Measurements from ENCODE around the gene LETMD1.

Gene LETMD1

GRCh38 chr12:51059086-51059485, 11.0 kb downstream of the LETMD1 start:
- Histone ChIP-seq H3K4me3 (replicated peaks; ENCODE audit: low read depth, low read length) (no peak overlapping the region), H3K36me3 (ENCODE audit: control insufficient read depth, insufficient read depth, low read length) (peaks cover 26% of the 10 kb centered on the region), H3K27me3 (replicated peaks; ENCODE audit: control insufficient read depth, insufficient read depth, low read length) (no peaks in the 10 kb centered on the region)
- TF ChIP-seq, protein P1, sequence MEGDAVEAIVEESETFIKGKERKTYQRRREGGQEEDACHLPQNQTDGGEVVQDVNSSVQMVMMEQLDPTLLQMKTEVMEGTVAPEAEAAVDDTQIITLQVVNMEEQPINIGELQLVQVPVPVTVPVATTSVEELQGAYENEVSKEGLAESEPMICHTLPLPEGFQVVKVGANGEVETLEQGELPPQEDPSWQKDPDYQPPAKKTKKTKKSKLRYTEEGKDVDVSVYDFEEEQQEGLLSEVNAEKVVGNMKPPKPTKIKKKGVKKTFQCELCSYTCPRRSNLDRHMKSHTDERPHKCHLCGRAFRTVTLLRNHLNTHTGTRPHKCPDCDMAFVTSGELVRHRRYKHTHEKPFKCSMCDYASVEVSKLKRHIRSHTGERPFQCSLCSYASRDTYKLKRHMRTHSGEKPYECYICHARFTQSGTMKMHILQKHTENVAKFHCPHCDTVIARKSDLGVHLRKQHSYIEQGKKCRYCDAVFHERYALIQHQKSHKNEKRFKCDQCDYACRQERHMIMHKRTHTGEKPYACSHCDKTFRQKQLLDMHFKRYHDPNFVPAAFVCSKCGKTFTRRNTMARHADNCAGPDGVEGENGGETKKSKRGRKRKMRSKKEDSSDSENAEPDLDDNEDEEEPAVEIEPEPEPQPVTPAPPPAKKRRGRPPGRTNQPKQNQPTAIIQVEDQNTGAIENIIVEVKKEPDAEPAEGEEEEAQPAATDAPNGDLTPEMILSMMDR (IDR thresholded peaks at IDR 0.05; ENCODE audit: insufficient read depth, low read length, poor library complexity, severe bottlenecking), result no peak
- DNase-seq (ENCODE audit: extremely low read depth, insufficient read length), result no peak

DNA sequence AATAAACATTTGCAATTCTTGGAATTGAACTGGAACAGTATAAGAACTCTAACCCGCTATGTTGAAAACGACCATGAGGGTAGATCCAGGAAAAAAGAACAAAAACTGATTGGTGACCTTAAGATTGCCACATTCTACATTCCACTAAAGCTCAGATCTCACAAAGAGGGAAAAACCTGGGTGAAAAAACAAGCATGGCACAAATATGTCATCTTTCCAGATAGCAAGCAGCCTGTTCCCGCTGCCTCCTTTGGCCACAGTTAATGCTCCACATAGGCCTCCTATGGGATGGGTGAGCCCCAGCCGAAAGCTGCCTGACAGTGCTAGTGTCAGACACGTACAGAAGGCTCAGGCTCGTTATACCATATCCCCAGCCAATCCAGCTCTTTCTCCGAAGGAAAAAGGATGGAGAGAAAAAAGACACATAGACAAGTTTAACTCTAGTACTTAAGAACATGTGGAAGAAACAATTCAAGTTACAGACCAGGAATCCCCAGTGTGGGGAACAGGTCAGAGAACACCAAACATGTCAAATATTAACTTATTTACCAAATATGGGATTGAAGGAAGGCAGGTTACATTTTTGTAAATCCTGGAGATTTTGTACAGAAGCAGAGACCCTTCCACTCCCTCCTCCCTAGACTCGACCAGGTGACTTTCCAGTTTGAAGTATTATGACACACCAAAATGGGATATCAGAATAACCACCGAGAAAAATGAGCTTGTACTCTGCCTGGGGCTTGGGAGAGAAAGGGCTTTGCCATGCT, 14.7 kb downstream of the LETMD1 start:
- Histone ChIP-seq H3K36me3 (ENCODE audit: control insufficient read depth, insufficient read depth, low read length) (peaks cover 22% of the 10 kb centered on the region), H3K27me3 (replicated peaks; ENCODE audit: control insufficient read depth, insufficient read depth, low read length) (no peaks in the 10 kb centered on the region), H3K4me3 (replicated peaks; ENCODE audit: low read depth, low read length) (no peak overlapping the region)
- TF ChIP-seq, protein P1 (IDR thresholded peaks at IDR 0.05; ENCODE audit: insufficient read depth, low read length, poor library complexity, severe bottlenecking), result no peak
- no peak for DNase-seq (ENCODE audit: extremely low read depth, insufficient read length)

DNA sequence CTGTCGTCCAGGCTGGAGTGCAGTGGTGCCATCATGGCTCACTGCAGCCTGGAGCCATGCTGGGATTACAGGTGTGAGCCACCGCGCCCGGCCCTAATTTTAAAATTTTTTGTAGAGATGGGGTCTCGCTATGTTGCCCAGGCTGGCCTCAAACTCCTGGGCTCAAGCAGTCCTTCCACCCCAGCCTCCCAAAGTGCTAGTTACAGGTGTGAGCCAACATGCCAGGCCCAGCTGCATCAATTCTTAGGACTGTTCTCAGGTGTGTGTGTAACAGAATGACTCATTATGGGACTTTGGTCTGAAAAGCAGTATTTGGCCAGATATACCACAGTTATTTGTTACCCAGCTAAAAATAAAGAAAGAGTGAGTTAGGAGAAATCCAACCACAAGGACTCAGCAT, 17.4 kb downstream of the LETMD1 start:
- no peaks in the 10 kb centered on the region for H3K27me3 ChIP-seq (replicated peaks; ENCODE audit: control insufficient read depth, insufficient read depth, low read length)
- H3K4me3 ChIP-seq (replicated peaks; ENCODE audit: low read depth, low read length), result no peak overlapping the region
- TF ChIP-seq, protein P1 (IDR thresholded peaks at IDR 0.05; ENCODE audit: insufficient read depth, low read length, poor library complexity, severe bottlenecking), result no peak
- peaks cover 9% of the 10 kb centered on the region for H3K36me3 ChIP-seq (ENCODE audit: control insufficient read depth, insufficient read depth, low read length)
- no peak for DNase-seq (ENCODE audit: extremely low read depth, insufficient read length)

DNA sequence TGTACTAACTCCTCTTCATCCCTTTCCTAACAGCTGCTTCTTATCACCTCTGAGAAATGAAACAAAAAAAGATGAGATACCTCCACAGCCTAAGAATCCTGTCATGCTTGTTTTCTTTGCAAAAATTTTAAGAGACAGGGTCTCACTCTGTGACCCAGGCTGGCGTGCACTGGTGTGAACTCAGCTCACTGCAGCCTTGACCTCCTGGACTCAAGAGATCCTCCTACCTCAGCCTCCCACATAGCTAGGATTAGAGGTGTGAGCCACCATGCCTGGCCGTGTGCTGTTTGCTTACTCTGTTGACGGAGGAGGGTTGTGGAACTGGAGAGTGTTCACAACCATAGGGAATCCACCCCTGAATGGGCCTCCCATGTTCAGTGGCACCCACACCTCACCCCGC, 19.1 kb downstream of the LETMD1 start:
- TF ChIP-seq, protein P1 (IDR thresholded peaks at IDR 0.05; ENCODE audit: insufficient read depth, low read length, poor library complexity, severe bottlenecking), result no peak
- Histone ChIP-seq H3K27me3 (replicated peaks; ENCODE audit: control insufficient read depth, insufficient read depth, low read length) (no peaks in the 10 kb centered on the region), H3K4me3 (replicated peaks; ENCODE audit: low read depth, low read length) (no peak overlapping the region), H3K36me3 (ENCODE audit: control insufficient read depth, insufficient read depth, low read length) (peaks cover 9% of the 10 kb centered on the region)
- DNase-seq (ENCODE audit: extremely low read depth, insufficient read length), result no peak

- TF ChIP-seq, protein P1 (IDR thresholded peaks at IDR 0.05; ENCODE audit: insufficient read depth, low read length, poor library complexity, severe bottlenecking), result no peak
- no peak for DNase-seq (ENCODE audit: extremely low read depth, insufficient read length)
- Histone ChIP-seq H3K27me3 (replicated peaks; ENCODE audit: control insufficient read depth, insufficient read depth, low read length) (no peaks in the 10 kb centered on the region), H3K4me3 (replicated peaks; ENCODE audit: low read depth, low read length) (no peak overlapping the region), H3K36me3 (ENCODE audit: control insufficient read depth, insufficient read depth, low read length) (peaks cover 7% of the 10 kb centered on the region)
Measured at GRCh38 chr12:51067771-51068170, 19.6 kb downstream of the LETMD1 start.

Data from GM06990 (cell line).